Activated naive CD4-positive, alpha-beta T cell treated with anti-CD3 and anti-CD28 coated beads, Interleukin-2, amount 50 U/mL, for 72 hours (primary cell): ENCODE measurements around the gene FETUB. TPM values are rescaled to one million over a fixed set of nuclear protein-coding genes. Genes with fewer than 3 reads are reported as not detected.

ENCODE experiments used
- ATAC-seq, 2 donors: fragments of 150-1000 bp; cut with Tn5 transposase; 2 replicates each; pipeline ENCODE4 v1.10.0; 2021; ENCODE audit warnings: mild to moderate bottlenecking in 2 of 2, moderate library complexity in 2 of 2
- DNase-seq, 2 donors: peaks; one replicate each; pipeline ENCODE4 v3.0.0; 2021 to 2022; ENCODE audit warnings: low spot score in 2 of 2
- H3K27ac Mint-ChIP-seq, 2 donors: one replicate each; pipeline ENCODE4 v1.8.0; 2022; ENCODE audit warnings: mild to moderate bottlenecking in 2 of 2, mixed read lengths in 2 of 2
- H3K36me3 Mint-ChIP-seq, 2 donors: one replicate each; pipeline ENCODE4 v1.8.0; 2022; ENCODE audit warnings: mixed read lengths in 2 of 2
- H3K9me3 Mint-ChIP-seq, 2 donors: one replicate each; pipeline ENCODE4 v1.8.0; 2022; ENCODE audit warnings: mixed read lengths in 2 of 2
- total RNA-seq, 2 donors: library from RNA; stranded (reverse); gene quantifications; one replicate each; pipeline ENCODE4 v1.2.3, GENCODE V29; 2022

Gene FETUB
- total RNA-seq, 2 donors from 2014 or later = not detected

DNA sequence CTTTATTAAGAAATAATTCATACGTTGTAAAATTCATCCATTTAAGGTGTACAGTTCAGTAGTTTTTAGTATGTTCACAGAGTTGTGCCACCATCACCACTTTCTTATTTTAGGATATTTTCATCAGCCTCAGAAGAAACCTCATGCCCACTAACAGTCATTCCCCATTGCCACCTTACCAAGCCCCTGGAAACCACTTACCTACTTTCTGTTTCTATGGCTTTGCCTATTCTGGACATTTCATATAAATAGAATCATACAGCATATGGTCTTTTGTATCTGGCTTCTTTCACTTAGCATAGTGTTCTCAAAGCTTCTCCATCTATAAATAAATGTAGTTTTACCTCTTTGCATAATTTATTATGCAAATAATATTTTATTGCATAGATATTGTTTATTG is 6.6 kb downstream of the FETUB start:
- no peaks in the 10 kb centered on the region for H3K9me3 Mint-ChIP-seq
- no peak for ATAC-seq

GRCh38 chr3:186648851-186649250 is 8.7 kb downstream of the FETUB start:
- no peak for ATAC-seq
- DNase-seq = no peak
- H3K9me3 Mint-ChIP-seq = no peaks in the 10 kb centered on the region
- no peaks in the 10 kb centered on the region for H3K36me3 Mint-ChIP-seq
- no peak overlapping the region for H3K27ac Mint-ChIP-seq

More for the DNA sequence above, 6.6 kb downstream of the FETUB start:
- no peaks in the 10 kb centered on the region for H3K36me3 Mint-ChIP-seq
- no peak overlapping the region for H3K27ac Mint-ChIP-seq
- DNase-seq = no peak

DNA sequence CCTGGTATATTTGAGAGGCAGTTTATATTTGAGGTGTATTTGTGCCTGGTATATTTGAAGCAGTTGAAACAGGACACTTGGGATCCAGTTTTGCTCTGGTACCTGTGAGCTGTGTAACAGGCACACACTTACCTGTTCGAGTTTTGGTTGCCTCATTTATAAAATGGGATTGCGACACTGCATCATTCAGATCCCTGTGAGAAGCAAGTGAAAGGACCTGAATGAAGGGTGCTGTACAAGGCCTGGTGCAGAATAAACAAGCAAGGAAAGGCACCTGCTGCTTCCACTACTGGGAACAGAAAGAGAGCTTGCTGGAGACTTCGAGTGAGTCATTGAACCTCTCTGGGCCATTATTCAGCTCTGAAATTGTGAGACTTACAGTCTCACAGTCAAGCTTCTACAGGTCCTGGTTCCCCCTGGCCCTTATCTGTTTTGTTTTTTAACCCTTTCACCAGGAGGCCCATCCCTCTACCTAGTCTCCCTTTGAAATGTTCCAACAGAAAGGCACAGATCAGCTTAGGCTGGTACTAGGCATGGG is 11.5 kb downstream of the FETUB start:
- H3K36me3 Mint-ChIP-seq = no peaks in the 10 kb centered on the region
- DNase-seq (no peak), ATAC-seq (no peak)
- H3K27ac Mint-ChIP-seq = no peak overlapping the region
- H3K9me3 Mint-ChIP-seq = no peaks in the 10 kb centered on the region

- H3K9me3 Mint-ChIP-seq = no peaks in the 10 kb centered on the region
- H3K27ac Mint-ChIP-seq = no peak overlapping the region
Measured at GRCh38 chr3:186653080-186653707, 13.0 kb downstream of the FETUB start.

GRCh38 chr3:186653984-186654383 is 13.8 kb downstream of the FETUB start:
- no peak overlapping the region for H3K27ac Mint-ChIP-seq
- DNase-seq = no peak
- H3K9me3 Mint-ChIP-seq = no peaks in the 10 kb centered on the region
- no peak for ATAC-seq
- H3K36me3 Mint-ChIP-seq = no peaks in the 10 kb centered on the region

More at GRCh38 chr3:186653080-186653707, 13.0 kb downstream of the FETUB start:
- H3K36me3 Mint-ChIP-seq = no peaks in the 10 kb centered on the region
- ATAC-seq (no peak), DNase-seq (no peak)

GRCh38 chr3:186663361-186664118 is 23.3 kb downstream of the FETUB start:
- DNase-seq (no peak), ATAC-seq (no peak)
- Mint-ChIP-seq H3K9me3 (no peaks in the 10 kb centered on the region), H3K36me3 (no peaks in the 10 kb centered on the region), H3K27ac (peak overlapping the region in 1 of 2 donors; percentile 19)

DNA sequence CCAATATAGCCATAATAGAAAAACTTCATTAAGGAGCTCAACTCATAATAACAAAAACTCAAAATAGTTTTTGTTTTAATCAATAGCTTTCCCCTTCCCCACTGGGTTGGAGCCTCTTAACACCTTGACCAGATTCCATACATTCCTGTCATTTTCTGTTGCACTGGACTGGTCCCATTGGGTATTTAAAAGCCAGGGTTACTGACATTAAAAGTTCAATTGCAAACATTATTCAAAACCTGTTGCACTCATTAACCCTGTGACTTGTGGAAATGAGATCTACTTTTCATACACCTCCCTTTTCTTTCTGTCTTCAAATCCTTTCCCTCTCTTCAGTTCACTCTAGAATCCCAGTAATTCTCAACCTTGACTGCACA is 23.9 kb downstream of the FETUB start:
- Mint-ChIP-seq H3K9me3 (no peaks in the 10 kb centered on the region), H3K36me3 (no peaks in the 10 kb centered on the region), H3K27ac (no peak overlapping the region)
- no peak for ATAC-seq
- no peak for DNase-seq

DNA sequence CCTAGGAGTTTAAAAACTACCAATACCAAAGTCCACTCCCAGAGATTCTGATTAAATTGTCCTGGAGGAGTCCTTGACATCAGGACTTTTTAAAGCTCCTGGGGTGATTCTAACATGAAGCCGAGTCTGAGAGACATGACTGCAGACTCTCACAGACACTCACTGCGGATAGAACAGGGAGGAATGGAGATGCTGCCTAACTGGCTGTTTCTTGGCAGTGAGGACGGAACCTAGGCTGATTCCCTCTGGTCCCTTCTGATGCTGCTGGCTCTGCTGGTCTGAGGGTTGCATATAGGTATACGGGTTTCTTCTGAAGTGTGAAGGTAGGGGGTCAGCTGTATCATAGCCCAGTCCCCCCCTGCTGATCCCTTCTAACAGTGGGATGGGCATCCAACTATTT is 24.3 kb downstream of the FETUB start:
- H3K27ac Mint-ChIP-seq = no peak overlapping the region
- ATAC-seq = no peak
- H3K36me3 Mint-ChIP-seq = no peaks in the 10 kb centered on the region
- DNase-seq = no peak
- no peaks in the 10 kb centered on the region for H3K9me3 Mint-ChIP-seq

- H3K27ac Mint-ChIP-seq = no peak within 1 kb of the TSS
- no peaks in the 10 kb centered on the region for H3K36me3 Mint-ChIP-seq
- ATAC-seq = no peak
- H3K9me3 Mint-ChIP-seq = no peaks in the 10 kb centered on the region
- no peak for DNase-seq
Measured at GRCh38 chr3:186665625-186666188, 25.5 kb downstream of the FETUB start, which contains the start of gene HRG. TSS of gene HRG (plus strand) at chr3:186666014. CDS start at chr3:186666032, 18 bp downstream.

- no peak for ATAC-seq
- no peak for DNase-seq
- no peaks in the 10 kb centered on the region for H3K9me3 Mint-ChIP-seq
- no peak overlapping the region for H3K27ac Mint-ChIP-seq
- H3K36me3 Mint-ChIP-seq = no peaks in the 10 kb centered on the region
Measured at GRCh38 chr3:186668426-186668825, 28.2 kb downstream of the FETUB start.

DNA sequence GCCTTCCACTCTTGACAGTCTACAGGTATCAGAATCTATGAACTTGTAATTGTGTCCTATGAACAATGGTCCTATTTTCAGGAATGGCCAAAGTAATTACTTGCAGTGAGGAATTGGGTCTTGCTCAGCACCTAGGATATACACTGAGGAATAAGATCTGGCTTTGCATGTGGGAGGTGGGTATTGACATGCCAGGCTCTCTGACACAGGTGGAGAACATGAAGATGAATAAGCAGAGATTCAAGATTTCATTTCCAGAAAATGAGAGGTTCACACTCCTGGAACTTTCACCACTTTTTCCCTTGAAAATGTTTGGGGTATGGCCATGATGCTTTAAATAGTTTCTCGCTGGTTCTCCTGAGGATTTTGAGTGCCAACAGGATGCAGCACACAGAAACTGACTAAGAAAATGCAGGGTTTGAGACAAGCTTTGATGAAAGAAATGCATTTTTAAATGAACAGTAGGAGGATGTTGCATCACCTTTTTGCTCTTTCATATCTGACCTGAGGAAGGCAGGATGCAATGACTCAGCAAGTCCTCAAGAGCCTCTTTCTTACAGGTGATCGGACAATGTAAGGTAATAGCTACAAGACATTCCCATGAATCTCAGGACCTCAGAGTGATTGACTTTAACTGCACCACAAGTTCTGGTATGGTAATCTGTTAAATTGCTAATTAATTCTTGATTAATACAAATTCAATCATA is 29.3 kb downstream of the FETUB start:
- Mint-ChIP-seq H3K27ac (no peak overlapping the region), H3K36me3 (no peaks in the 10 kb centered on the region), H3K9me3 (no peaks in the 10 kb centered on the region)
- DNase-seq (no peak), ATAC-seq (peak; percentile 33 to 67)

DNA sequence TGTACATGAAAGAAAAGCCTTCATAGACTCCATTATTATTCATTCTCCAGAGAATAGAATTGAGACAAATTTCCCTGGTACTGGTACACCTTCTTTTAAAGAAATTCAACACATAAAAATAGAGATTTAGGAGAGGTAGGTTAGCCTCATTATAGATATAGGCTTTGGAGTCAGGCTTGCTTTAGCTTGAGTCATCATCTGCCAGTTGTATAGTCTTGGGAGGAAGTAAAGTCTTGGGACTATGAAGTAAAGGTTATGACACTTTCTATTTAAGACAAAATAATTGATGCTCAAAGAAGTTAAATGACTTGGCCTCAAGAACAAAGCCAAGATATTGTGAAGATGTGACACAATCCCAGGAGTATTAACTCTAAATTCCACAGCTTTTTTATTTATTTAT is 30.0 kb downstream of the FETUB start:
- no peaks in the 10 kb centered on the region for H3K9me3 Mint-ChIP-seq
- no peaks in the 10 kb centered on the region for H3K36me3 Mint-ChIP-seq
- ATAC-seq = peak in 1 of 2 donors; percentile 47
- no peak overlapping the region for H3K27ac Mint-ChIP-seq
- DNase-seq = no peak

DNA sequence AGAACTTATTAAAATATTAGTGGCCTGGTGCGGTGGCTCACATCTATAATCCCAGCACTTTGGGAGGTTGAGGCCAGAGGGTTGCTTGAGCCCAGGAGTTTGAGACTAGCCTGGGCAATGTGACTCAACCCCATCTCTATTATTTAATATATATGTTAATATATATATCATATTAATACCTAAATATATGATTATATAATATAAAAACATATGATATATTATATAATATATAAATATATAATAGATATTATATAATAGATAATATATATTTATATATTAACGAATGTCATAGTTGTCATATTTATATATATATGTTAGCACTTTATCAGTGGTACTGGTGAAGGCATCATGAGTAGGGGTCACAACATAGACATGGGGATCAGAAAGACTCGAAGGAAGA is 30.9 kb downstream of the FETUB start:
- DNase-seq = no peak
- no peak overlapping the region for H3K27ac Mint-ChIP-seq
- no peak for ATAC-seq
- H3K9me3 Mint-ChIP-seq = no peaks in the 10 kb centered on the region
- no peaks in the 10 kb centered on the region for H3K36me3 Mint-ChIP-seq

GRCh38 chr3:186678604-186679003 is 38.4 kb downstream of the FETUB start:
- no peak for ATAC-seq
- Mint-ChIP-seq H3K36me3 (no peaks in the 10 kb centered on the region), H3K27ac (no peak overlapping the region), H3K9me3 (peaks cover 0 to 12% of the 10 kb centered on the region in 2 donors)
- no peak for DNase-seq

DNA sequence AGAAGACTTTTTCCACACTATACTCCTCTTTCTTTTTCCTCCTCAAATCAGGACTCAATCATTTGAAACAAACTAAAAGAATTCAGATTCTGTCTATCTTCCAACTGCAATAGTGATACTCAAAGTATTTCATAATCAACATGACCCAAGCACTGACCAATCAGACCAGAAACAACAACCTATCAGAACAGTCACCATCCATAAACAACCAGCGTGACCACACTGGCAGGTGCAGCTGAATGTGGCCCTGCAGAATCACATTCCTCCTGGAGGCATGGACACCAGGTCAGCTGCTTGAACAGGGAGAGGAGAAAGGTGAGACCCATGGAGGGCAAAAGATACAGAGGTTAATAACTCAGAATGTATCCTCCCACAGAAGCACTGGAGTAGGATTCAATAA is 39.0 kb downstream of the FETUB start:
- Mint-ChIP-seq H3K36me3 (no peaks in the 10 kb centered on the region), H3K9me3 (peaks cover 0 to 12% of the 10 kb centered on the region in 2 donors), H3K27ac (no peak overlapping the region)
- no peak for ATAC-seq
- no peak for DNase-seq

GRCh38 chr3:186680869-186681268 is 40.7 kb downstream of the FETUB start:
- DNase-seq (no peak), ATAC-seq (no peak)
- Mint-ChIP-seq H3K27ac (no peak overlapping the region), H3K36me3 (peaks cover 10 to 12% of the 10 kb centered on the region in 2 donors), H3K9me3 (peaks cover 11 to 23% of the 10 kb centered on the region in 2 donors)

DNA sequence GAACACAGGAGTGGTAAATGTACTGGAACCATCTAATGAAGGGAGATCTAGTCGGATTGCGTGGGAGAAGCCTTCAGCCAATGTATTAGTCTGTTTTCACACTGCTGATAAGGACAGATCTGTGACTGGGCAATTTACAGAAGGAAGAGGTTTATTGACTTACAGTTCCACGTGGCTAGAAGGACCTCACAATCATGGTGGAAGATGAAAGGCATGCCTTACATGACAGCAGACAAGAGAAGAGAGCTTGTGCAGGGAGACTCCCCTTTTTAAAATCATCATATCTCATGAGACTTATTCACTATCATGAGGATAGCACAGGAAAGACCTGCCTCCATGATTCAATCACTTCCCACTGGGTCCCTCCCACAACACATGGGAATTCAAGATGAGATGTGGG is 42.6 kb downstream of the FETUB start:
- Mint-ChIP-seq H3K36me3 (peaks cover 16 to 17% of the 10 kb centered on the region in 2 donors), H3K27ac (no peak overlapping the region), H3K9me3 (peaks cover 14 to 31% of the 10 kb centered on the region in 2 donors)
- no peak for DNase-seq
- ATAC-seq = no peak
